Measurements from ENCODE around the gene SSBP3.

DNA sequence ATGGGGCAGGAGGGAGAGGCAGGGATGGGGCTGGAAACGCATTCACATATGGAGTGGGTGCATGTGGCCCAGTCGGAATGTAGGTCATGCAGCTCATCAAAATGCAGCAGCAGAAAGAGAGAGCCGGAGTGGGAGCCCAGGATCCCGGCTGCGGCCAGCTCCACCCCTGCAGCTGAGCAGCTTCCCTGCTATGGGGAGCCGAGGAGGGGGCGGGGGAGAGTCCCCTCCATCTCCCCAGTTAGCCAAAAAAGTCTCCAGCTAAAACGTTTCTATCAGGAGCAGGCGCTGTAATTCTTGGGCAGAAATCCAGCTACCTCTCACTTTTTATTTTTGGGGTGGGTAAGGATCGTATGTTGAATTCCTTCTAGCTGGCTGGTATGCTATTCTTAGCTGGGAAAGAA, 166.6 kb downstream of the SSBP3 start:
- TF ChIP-seq, protein P1, sequence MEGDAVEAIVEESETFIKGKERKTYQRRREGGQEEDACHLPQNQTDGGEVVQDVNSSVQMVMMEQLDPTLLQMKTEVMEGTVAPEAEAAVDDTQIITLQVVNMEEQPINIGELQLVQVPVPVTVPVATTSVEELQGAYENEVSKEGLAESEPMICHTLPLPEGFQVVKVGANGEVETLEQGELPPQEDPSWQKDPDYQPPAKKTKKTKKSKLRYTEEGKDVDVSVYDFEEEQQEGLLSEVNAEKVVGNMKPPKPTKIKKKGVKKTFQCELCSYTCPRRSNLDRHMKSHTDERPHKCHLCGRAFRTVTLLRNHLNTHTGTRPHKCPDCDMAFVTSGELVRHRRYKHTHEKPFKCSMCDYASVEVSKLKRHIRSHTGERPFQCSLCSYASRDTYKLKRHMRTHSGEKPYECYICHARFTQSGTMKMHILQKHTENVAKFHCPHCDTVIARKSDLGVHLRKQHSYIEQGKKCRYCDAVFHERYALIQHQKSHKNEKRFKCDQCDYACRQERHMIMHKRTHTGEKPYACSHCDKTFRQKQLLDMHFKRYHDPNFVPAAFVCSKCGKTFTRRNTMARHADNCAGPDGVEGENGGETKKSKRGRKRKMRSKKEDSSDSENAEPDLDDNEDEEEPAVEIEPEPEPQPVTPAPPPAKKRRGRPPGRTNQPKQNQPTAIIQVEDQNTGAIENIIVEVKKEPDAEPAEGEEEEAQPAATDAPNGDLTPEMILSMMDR (IDR thresholded peaks at IDR 0.05): no peak
- no peak for TF ChIP-seq ZFX (IDR thresholded peaks at IDR 0.05; ENCODE audit: borderline replicate concordance)
